DOHH2 (cell line): ENCODE measurements around the gene LENG1.
A peak's percentile ranks its signal among the peaks of the same experiment; 100 is the strongest.

ENCODE experiments used
- H3F3A ChIP-seq: fragments of 200-600 bp; sonication (generic), shearing (Covaris generic); 2 replicates; pipeline ENCODE4 v1.6.0; 2016; ENCODE audit warnings: antibody characterized with exemption, mild to moderate bottlenecking; ENCODE audit not compliant: control insufficient read depth, insufficient read depth
- H3K27ac ChIP-seq: fragments of 200-600 bp; sonication (generic); 2 replicates; pipeline ENCODE4 v1.5.1; 2014; ENCODE audit warnings: low read depth, mild to moderate bottlenecking, low read length, moderate library complexity
- H3K27me3 ChIP-seq: fragments of 200-600 bp; sonication (generic); 2 replicates; pipeline ENCODE4 v1.6.1; 2014; ENCODE audit warnings: mild to moderate bottlenecking, low read length, mixed read lengths; ENCODE audit not compliant: control insufficient read depth
- H3K36me3 ChIP-seq: fragments of 200-600 bp; sonication (generic); 2 replicates; pipeline ENCODE4 v1.6.1; 2014; ENCODE audit warnings: mild to moderate bottlenecking, low read length, moderate library complexity, mixed read lengths; ENCODE audit not compliant: control insufficient read depth
- H3K4me1 ChIP-seq: fragments of 200-600 bp; sonication (generic); 2 replicates; pipeline ENCODE4 v1.6.1; 2014; ENCODE audit warnings: mild to moderate bottlenecking, low read length, mixed read lengths; ENCODE audit not compliant: control insufficient read depth
- H3K4me2 ChIP-seq: fragments of 200-600 bp; sonication (generic); 2 replicates; pipeline ENCODE4 v1.6.0; 2014; ENCODE audit warnings: mild to moderate bottlenecking, low read length, moderate library complexity
- H3K4me3 ChIP-seq: fragments of 200-600 bp; sonication (generic); 2 replicates; pipeline ENCODE4 v1.5.1; 2014; ENCODE audit warnings: mild to moderate bottlenecking, low read length, mixed read lengths
- H3K79me2 ChIP-seq: fragments of 200-600 bp; sonication (generic); 2 replicates; pipeline ENCODE4 v1.6.1; 2014; ENCODE audit warnings: mild to moderate bottlenecking, low read length, mixed read lengths; ENCODE audit not compliant: control insufficient read depth
- H3K9me2 ChIP-seq: fragments of 200-600 bp; sonication (generic); replicated peaks from 2 replicates; pipeline ENCODE4 v1.6.1; 2014; ENCODE audit warnings: mild to moderate bottlenecking, low read length, mixed read lengths; ENCODE audit not compliant: control insufficient read depth
- H3K9me3 ChIP-seq: fragments of 200-600 bp; sonication (generic); 2 replicates; pipeline ENCODE4 v1.6.1; 2014; ENCODE audit warnings: antibody characterized with exemption, low read length, mixed read lengths; ENCODE audit not compliant: control insufficient read depth, insufficient read depth
- H4K20me1 ChIP-seq: fragments of 200-600 bp; sonication (generic); 2 replicates; pipeline ENCODE4 v1.6.0; 2014; ENCODE audit warnings: low read depth, mild to moderate bottlenecking, antibody characterized with exemption, low read length, moderate library complexity; ENCODE audit not compliant: control insufficient read depth, insufficient read depth
- CTCF ChIP-seq: fragments of 200-600 bp; sonication (generic); IDR thresholded peaks from one replicate; pipeline ENCODE4 v1.5.1; 2014; ENCODE audit warnings: antibody characterized with exemption, mild to moderate bottlenecking, low read depth, low read length; ENCODE audit not compliant: poor library complexity, severe bottlenecking
- EZH2phosphoT487 ChIP-seq: fragments of 200-600 bp; sonication (generic); IDR thresholded peaks from 2 replicates; pipeline ENCODE4 v1.6.1; 2017; ENCODE audit warnings: borderline replicate concordance, mild to moderate bottlenecking, antibody characterized with exemption, low read length, moderate library complexity, mixed read lengths

The LENG1 gene

GRCh38 chr19:54164369-54165068 is 5.0 kb upstream of the LENG1 start:
- Histone ChIP-seq H3K9me3 (no peaks in the 10 kb centered on the region), H3F3A (no peaks in the 10 kb centered on the region), H3K36me3 (no peaks in the 10 kb centered on the region; the same call in 1 of the 2 replicates), H3K27me3 (no peaks in the 10 kb centered on the region), H3K4me3 (no peak overlapping the region), H3K79me2 (peaks cover 15% of the 10 kb centered on the region), H4K20me1 (peaks cover 5% of the 10 kb centered on the region), H3K9me2 (no peaks in the 10 kb centered on the region), H3K4me2 (no peak overlapping the region), H3K27ac (no peak overlapping the region), H3K4me1 (peaks cover 26% of the 10 kb centered on the region)
- TF ChIP-seq EZH2phosphoT487 (no peak), CTCF (no peak)

- Histone ChIP-seq H3K4me2 (peak overlapping the region; percentile 58), H3K4me1 (peaks cover 34% of the 10 kb centered on the region), H3F3A (peaks cover 3% of the 10 kb centered on the region; the same call in 1 of the 2 replicates), H3K27ac (no peak overlapping the region), H3K79me2 (peaks cover 28% of the 10 kb centered on the region), H3K9me2 (no peaks in the 10 kb centered on the region), H3K27me3 (no peaks in the 10 kb centered on the region), H4K20me1 (peaks cover 5% of the 10 kb centered on the region), H3K4me3 (peak overlapping the region; percentile 56; the same call in 1 of the 2 replicates), H3K9me3 (no peaks in the 10 kb centered on the region), H3K36me3 (peaks cover 4% of the 10 kb centered on the region)
- TF ChIP-seq EZH2phosphoT487: no peak
- no peak for TF ChIP-seq CTCF
These were observed 3.4 kb upstream of the LENG1 start for GRCh38 chr19:54162884-54163283.

GRCh38 chr19:54162241-54162805 is 2.8 kb upstream of the LENG1 start:
- H3K36me3 ChIP-seq: peaks cover 5% of the 10 kb centered on the region
- H3K9me2 ChIP-seq: no peaks in the 10 kb centered on the region
- no peaks in the 10 kb centered on the region for H3K9me3 ChIP-seq
- H3F3A ChIP-seq: peaks cover 3% of the 10 kb centered on the region; the same call in 1 of the 2 replicates
- H3K79me2 ChIP-seq: peaks cover 28% of the 10 kb centered on the region
- H3K4me3 ChIP-seq: peak overlapping the region; percentile 56
- H3K4me1 ChIP-seq: peaks cover 34% of the 10 kb centered on the region
- H4K20me1 ChIP-seq: peaks cover 5% of the 10 kb centered on the region
- H3K4me2 ChIP-seq: peak overlapping the region; percentile 93
- no peak for TF ChIP-seq EZH2phosphoT487
- no peak for TF ChIP-seq CTCF
- no peak overlapping the region for H3K27ac ChIP-seq
- H3K27me3 ChIP-seq: no peaks in the 10 kb centered on the region
